ENCODE results near the gene DHX57.
A peak's percentile ranks its signal among the peaks of the same experiment; 100 is the strongest.

Gene DHX57, protein sequence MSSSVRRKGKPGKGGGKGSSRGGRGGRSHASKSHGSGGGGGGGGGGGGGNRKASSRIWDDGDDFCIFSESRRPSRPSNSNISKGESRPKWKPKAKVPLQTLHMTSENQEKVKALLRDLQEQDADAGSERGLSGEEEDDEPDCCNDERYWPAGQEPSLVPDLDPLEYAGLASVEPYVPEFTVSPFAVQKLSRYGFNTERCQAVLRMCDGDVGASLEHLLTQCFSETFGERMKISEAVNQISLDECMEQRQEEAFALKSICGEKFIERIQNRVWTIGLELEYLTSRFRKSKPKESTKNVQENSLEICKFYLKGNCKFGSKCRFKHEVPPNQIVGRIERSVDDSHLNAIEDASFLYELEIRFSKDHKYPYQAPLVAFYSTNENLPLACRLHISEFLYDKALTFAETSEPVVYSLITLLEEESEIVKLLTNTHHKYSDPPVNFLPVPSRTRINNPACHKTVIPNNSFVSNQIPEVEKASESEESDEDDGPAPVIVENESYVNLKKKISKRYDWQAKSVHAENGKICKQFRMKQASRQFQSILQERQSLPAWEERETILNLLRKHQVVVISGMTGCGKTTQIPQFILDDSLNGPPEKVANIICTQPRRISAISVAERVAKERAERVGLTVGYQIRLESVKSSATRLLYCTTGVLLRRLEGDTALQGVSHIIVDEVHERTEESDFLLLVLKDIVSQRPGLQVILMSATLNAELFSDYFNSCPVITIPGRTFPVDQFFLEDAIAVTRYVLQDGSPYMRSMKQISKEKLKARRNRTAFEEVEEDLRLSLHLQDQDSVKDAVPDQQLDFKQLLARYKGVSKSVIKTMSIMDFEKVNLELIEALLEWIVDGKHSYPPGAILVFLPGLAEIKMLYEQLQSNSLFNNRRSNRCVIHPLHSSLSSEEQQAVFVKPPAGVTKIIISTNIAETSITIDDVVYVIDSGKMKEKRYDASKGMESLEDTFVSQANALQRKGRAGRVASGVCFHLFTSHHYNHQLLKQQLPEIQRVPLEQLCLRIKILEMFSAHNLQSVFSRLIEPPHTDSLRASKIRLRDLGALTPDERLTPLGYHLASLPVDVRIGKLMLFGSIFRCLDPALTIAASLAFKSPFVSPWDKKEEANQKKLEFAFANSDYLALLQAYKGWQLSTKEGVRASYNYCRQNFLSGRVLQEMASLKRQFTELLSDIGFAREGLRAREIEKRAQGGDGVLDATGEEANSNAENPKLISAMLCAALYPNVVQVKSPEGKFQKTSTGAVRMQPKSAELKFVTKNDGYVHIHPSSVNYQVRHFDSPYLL (N-terminal part only)

GRCh38 chr2:38875576-38876367, at the start of gene DHX57, which contains the start of gene MORN2:
DHX57 (minus strand) TSS chr2:38875934; CDS start chr2:38868405, 7,529 bp downstream.
MORN2 (plus strand) TSS chr2:38875976.
- peak; percentile 25 to 54 for DNase-seq (ENCODE audit: low read depth in 2 of 2)

- DNase-seq (ENCODE audit: low read depth in 2 of 2) = no peak
Measured at GRCh38 chr2:38922902-38923301, 47.2 kb upstream of the DHX57 start.

GRCh38 chr2:38922389-38922788, 46.7 kb upstream of the DHX57 start:
- no peak for DNase-seq (ENCODE audit: low read depth in 2 of 2)

GRCh38 chr2:38912619-38913018, 36.9 kb upstream of the DHX57 start:
- DNase-seq (ENCODE audit: low read depth in 2 of 2) = no peak

DNA sequence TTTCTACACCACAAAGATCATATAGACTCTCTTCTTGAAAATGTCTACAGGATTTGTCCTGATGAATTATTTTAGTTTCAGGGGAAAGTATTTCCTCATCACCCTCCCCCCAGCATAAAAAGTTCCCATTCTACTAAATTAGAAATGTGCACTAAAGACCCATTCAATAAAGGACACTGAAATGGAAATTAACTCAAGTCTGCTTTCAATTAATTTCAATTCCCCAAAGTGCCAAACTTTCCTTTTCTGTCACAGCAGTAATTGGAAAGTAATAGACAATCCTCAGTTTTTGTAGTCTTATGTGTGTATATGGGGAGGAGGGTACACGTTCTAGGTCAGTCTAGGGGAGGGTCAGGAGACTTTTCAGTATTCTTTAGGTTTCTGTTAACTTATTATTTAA, 35.5 kb upstream of the DHX57 start:
- DNase-seq (ENCODE audit: low read depth in 2 of 2) = no peak

DNA sequence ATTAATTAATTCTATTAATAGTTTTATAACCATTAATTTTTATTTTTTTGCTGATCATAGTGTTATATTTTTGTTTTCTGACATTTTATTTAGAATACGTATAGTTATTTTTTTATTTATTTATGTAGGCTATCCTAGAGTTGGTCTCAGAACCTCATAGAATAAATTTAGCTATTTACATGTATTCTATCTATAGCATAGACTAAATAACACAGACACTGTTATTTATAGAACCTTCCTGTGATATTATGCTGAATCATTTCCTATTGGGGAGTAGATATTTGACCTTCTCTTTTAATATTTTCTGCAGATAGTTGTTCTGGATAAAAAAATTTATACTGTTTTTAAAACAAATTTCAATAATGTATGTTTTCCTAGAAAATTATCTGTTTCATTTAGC, 34.1 kb upstream of the DHX57 start:
- no peak for DNase-seq (ENCODE audit: low read depth in 2 of 2)

DNA sequence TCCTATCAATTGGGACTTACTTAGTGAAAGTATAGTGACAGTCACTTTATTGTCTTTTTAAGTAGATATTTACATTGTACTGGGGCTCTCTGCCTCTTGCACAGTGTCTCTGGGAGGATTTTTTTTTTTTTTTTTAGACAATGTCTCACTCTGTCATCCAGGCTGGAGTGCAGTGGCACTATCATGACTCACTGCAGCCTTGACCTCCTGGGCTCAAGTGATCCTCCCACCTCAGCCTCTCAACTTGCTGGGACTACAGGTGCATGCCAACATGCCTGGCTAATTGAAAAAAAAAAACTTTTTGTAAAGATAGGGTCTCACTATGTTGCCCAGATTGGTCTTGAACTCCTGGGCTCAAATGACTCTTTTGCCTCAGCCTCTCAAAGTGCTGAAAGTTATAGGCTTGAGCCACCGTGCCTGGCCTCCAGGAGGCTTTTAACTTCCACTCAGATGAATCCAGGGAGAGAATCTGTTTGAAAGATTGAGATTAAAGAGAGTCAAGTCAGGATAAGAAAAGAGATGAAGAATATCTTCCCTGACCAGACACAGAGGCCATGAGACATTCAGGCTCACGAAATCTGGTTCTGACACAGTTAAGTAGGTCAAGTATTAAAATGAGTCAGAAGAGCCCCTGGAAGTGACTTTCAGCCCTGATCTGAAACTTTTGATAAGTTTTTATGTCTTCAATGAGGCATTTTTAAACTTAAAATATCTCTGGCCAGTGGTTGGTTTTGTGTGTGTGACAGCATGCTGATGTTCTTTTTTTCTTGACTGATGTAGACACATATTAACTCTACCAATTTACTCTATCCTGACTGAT, 32.2 kb upstream of the DHX57 start:
- no peak for DNase-seq (ENCODE audit: low read depth in 2 of 2)

DNA sequence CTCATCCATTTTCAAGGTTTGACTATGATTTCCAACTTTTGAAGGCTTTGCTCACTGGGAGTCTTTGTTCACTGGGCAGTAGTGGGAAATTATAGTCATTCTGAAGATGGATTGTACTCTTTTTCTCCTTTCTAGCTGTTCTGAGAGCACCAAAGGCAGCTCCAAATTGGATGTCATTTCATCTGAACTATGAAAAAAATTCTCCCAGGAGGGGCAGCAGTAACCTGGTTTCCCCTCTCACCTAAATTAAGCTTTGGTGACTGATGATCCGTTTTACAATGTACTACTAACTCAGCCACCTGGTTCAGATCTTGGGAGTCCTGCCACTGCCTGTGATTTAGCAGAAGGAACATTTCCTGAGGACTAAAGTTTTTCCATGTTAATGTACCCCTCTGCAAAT, 31.5 kb upstream of the DHX57 start:
- no peak for DNase-seq (ENCODE audit: low read depth in 2 of 2)

DNA sequence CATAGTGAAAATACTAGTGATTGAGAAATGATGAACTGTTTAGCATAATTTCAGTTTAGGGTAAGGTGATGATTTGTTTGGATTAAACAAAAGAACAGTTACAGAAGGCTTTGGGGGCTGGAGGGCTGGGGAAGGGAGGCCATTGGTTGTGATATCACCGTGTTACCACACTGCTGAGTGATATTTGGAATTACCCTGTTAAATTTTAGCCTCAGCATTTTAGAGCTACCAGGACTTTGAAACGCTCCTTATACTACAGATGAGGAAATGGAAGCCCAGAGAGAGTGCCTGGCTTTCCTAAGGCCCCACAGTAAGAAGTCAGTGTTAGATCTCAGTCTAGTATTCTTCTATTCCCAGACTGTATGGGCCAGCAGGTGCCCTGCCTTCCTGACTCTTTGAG, 29.5 kb upstream of the DHX57 start:
- DNase-seq (ENCODE audit: low read depth in 2 of 2) = no peak

DNA sequence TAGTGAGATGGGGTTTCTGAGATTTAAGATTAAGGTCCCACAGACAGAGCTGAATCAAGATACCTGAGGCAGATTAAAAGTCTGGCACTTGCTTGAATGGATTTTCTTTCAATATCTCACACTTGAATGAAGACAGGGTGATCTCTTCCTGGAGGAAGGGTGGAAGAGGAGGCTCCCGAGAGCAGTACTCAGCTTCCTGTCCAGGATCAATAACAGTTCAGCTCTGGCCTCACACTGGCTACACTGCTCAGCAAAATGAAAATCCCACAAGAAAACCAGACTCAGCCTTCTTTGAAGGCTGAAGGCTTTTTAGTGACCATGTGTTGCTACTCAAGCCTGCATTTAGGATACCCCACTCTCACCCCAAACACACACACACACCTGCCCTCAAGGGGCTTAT, 25.0 kb upstream of the DHX57 start:
- DNase-seq (ENCODE audit: low read depth in 2 of 2) = no peak

GRCh38 chr2:38898256-38898655, 22.5 kb upstream of the DHX57 start:
- DNase-seq (ENCODE audit: low read depth in 2 of 2) = no peak

GRCh38 chr2:38892819-38893218, 17.1 kb upstream of the DHX57 start:
- DNase-seq (ENCODE audit: low read depth in 2 of 2) = no peak

- DNase-seq (ENCODE audit: low read depth in 2 of 2) = no peak
Measured at GRCh38 chr2:38889575-38889974, 13.8 kb upstream of the DHX57 start, which contains the start of gene ARHGEF33. ARHGEF33 (plus strand) TSS chr2:38889875; CDS start chr2:38919448, 29,573 bp downstream.

DNA sequence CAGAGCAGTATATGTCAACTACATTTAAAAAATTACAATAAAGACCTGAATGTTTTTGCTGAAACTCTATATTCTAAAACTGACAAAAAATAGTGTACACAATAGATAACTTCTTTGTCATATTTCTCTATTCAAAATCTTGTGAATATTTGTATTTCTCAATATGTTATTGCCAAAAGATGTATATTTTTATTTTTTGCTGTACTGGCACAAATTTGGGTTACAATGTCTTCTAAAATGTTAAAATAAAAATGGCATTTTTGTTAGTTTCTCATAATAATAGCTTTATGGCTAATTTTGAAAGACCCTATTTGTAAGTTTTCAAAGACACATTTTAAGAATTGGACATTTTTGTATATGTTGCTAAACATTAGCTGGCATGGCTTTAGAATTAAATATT, 13.3 kb upstream of the DHX57 start:
- DNase-seq (ENCODE audit: low read depth in 2 of 2) = no peak

GRCh38 chr2:38887902-38888554, 12.3 kb upstream of the DHX57 start:
- no peak for DNase-seq (ENCODE audit: low read depth in 2 of 2)

DNA sequence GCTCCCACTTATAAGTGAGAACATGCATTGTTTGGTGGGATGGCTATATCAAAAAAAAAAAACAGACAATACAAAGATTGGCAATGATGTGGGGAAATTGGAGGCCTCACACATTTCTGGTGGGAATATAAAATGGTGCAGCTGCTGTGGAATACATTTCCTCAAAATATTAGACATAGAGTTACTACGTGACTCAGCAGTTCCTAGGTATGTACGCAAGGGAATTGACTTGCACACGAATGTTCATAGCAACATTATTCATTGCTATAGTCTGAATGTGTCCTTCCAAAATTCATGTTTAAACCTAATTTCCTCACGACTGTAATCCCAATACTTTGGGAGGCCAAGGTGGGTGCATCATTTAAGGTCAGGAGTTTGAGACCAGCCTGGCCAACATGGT, 11.6 kb upstream of the DHX57 start:
- DNase-seq (ENCODE audit: low read depth in 2 of 2) = no peak

GRCh38 chr2:38886063-38886462, 10.3 kb upstream of the DHX57 start:
- no peak for DNase-seq (ENCODE audit: low read depth in 2 of 2)

DNA sequence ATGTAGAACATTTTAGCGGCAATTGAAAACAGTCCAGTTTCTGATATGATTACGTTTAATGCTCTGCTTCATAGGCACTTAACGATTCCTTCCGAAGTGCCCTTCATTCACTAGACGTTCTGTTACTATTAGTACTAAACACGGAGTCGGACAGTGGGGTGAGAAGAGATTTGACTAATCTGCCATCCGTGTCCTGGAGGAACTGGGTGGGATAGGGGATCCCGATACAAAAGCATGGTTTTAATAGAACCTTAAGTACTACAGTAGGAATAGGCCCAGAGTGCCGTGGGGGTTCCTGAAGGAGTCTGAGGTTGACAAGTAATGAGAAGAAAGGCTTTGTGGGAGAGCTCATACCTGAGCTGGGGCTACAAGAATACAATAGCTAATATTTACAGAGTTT, 673 bp upstream of the DHX57 start:
- no peak for DNase-seq (ENCODE audit: low read depth in 2 of 2)

DNA sequence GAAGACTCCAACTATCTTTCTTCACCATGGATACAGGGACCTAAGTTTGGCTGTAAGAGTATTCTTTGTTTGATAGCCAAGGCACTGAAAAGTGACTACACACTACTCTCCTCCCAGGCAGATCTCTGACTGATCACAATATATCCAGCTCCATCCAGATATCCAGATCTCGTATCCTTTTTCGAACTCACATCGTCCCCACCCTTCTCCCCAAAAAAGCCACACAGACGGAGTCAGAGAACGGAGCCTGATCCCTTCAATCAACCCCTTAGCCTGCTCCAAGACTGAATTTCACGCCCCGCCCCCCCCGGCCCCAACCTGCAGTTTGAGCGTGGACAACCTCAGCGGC, 533 bp downstream of the DHX57 start:
- DNase-seq (ENCODE audit: low read depth in 2 of 2) = no peak

GRCh38 chr2:38873763-38874162, 2.0 kb downstream of the DHX57 start:
- DNase-seq (ENCODE audit: low read depth in 2 of 2) = no peak
